Measurements from ENCODE around the gene UNC119B. TPM values are rescaled to one million over a fixed set of nuclear protein-coding genes. Genes with fewer than 3 reads are reported as not detected.

The UNC119B gene
- total and polyA plus RNA-seq, 2 of the 4 experiments (the other 2 are of a cell fraction), result 8.4 to 21.6 TPM

DNA sequence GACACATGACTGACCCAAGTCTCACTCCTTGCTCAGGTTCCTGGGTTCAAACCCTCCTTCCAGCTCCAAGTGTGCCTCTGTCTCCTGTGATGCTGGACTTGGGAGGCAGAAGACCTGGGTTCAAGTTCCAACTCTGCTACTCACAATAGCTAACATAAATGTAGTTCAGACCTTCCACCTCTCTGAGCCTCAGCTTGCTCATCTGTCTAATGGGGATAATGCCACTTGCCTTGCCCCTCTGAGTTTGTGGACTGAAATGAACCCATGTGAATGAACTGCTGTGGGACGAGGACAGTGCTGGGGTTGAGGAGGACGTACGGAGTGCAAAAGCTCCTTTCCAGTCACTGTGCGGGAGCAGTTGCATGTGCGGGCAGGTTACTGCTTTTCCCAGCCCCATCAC is 56.3 kb downstream of the UNC119B start:
- Histone ChIP-seq H2BK15ac (ENCODE audit: low read depth, low read length) (no peak overlapping the region), H3K27ac (ENCODE audit: insufficient read depth, low read length) (no peak overlapping the region), H3K4ac (ENCODE audit: low read depth, low read length) (no peak overlapping the region), H2AK9ac (replicated peaks; ENCODE audit: low read depth, low read length, poor library complexity) (no peak overlapping the region), H3K4me1 (ENCODE audit: control insufficient read depth, insufficient read depth, low read length) (no peaks in the 10 kb centered on the region), H3K4me2 (ENCODE audit: low read depth, low read length) (no peak overlapping the region), H3K14ac (replicated peaks; ENCODE audit: low read depth, low read length) (no peak overlapping the region), H3K79me1 (ENCODE audit: low read depth in 1 of 2, low read length in 2 of 2) (no peaks in the 10 kb centered on the region), H3K4me3 (ENCODE audit: insufficient read depth, low read depth, low read length) (no peak overlapping the region), H3K9ac (ENCODE audit: low read depth, low read length) (no peak overlapping the region), H3K18ac (ENCODE audit: low read depth, low read length) (no peak overlapping the region), H3K23ac (ENCODE audit: low read depth, low read length) (no peak overlapping the region), H2BK5ac (ENCODE audit: low read depth, low read length, poor library complexity, severe bottlenecking) (no peak overlapping the region), H3K27me3 (ENCODE audit: control insufficient read depth, insufficient read depth, low read length) (no peaks in the 10 kb centered on the region), H3K9me1 (ENCODE audit: insufficient read depth, low read length) (peaks cover 5% of the 10 kb centered on the region; the same call in 1 of the 2 replicates), H3K9me3 (ENCODE audit: control insufficient read depth, insufficient read depth, low read length) (no peaks in the 10 kb centered on the region), H4K8ac (ENCODE audit: low read depth in 2 of 2, low read length in 2 of 2) (no peak overlapping the region), H4K91ac (ENCODE audit: insufficient read depth, low read depth, low read length) (no peak overlapping the region), H2AFZ (replicated peaks; ENCODE audit: low read length, poor library complexity) (no peak overlapping the region), H2BK20ac (ENCODE audit: low read depth, low read length) (no peak overlapping the region), H4K5ac (ENCODE audit: low read depth, low read length) (no peak overlapping the region), H2BK120ac (ENCODE audit: low read depth, low read length) (no peak overlapping the region), H3K36me3 (ENCODE audit: control insufficient read depth, insufficient read depth, low read length) (peaks cover 49% of the 10 kb centered on the region), H4K20me1 (ENCODE audit: insufficient read depth, low read length) (no peaks in the 10 kb centered on the region; the same call in 1 of the 2 replicates), H3K56ac (ENCODE audit: extremely low read depth, insufficient read depth, low read length) (no peak overlapping the region), H2AK5ac (ENCODE audit: low read depth, low read length) (no peak overlapping the region)
- dilution Hi-C loops (cut with HindIII; ENCODE audit: low sequenced_read_pairs, unreplicated experiment), result no loop called here
- BruUV-seq (replicated peaks), result no TSS peak
- DNase-seq (no peak), ATAC-seq (ENCODE audit: low read depth) (no peak)
- TF ChIP-seq, protein P1, sequence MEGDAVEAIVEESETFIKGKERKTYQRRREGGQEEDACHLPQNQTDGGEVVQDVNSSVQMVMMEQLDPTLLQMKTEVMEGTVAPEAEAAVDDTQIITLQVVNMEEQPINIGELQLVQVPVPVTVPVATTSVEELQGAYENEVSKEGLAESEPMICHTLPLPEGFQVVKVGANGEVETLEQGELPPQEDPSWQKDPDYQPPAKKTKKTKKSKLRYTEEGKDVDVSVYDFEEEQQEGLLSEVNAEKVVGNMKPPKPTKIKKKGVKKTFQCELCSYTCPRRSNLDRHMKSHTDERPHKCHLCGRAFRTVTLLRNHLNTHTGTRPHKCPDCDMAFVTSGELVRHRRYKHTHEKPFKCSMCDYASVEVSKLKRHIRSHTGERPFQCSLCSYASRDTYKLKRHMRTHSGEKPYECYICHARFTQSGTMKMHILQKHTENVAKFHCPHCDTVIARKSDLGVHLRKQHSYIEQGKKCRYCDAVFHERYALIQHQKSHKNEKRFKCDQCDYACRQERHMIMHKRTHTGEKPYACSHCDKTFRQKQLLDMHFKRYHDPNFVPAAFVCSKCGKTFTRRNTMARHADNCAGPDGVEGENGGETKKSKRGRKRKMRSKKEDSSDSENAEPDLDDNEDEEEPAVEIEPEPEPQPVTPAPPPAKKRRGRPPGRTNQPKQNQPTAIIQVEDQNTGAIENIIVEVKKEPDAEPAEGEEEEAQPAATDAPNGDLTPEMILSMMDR (conservative IDR thresholded peaks at IDR 0.05; ENCODE audit: low read depth, low read length), result no peak
- POLR2A ChIA-PET (ENCODE audit: unreplicated experiment), result no interaction called here
- intact Hi-C loops (cut with micrococcal nuclease), result no loop called here
- in situ Hi-C loops (cut with MboI; ENCODE audit: low sequenced_read_pairs), result no loop called here
- WGBS, 2 experiments (ENCODE audit: extremely low coverage in 2 of 2, insufficient read length in 1 of 2), result no CpG with 5 or more reads among the region's 5 CpGs
- CTCF ChIA-PET, result no interaction called here

Measured in IMR-90 (cell line).